GM12873 (cell line): Measurements from ENCODE around the gene EVL.

Experiments
- TF ChIP-seq, protein P1 (sequence below): IDR thresholded peaks from 2 replicates; pipeline ENCODE4 v1.5.1; 2012; ENCODE audit warnings: low read depth, mild to moderate bottlenecking, moderate library complexity, low read length, control low read depth; ENCODE audit not compliant: insufficient read depth; ENCODE audit errors: missing control alignments

EVL gene, protein sequence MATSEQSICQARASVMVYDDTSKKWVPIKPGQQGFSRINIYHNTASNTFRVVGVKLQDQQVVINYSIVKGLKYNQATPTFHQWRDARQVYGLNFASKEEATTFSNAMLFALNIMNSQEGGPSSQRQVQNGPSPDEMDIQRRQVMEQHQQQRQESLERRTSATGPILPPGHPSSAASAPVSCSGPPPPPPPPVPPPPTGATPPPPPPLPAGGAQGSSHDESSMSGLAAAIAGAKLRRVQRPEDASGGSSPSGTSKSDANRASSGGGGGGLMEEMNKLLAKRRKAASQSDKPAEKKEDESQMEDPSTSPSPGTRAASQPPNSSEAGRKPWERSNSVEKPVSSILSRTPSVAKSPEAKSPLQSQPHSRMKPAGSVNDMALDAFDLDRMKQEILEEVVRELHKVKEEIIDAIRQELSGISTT

DNA sequence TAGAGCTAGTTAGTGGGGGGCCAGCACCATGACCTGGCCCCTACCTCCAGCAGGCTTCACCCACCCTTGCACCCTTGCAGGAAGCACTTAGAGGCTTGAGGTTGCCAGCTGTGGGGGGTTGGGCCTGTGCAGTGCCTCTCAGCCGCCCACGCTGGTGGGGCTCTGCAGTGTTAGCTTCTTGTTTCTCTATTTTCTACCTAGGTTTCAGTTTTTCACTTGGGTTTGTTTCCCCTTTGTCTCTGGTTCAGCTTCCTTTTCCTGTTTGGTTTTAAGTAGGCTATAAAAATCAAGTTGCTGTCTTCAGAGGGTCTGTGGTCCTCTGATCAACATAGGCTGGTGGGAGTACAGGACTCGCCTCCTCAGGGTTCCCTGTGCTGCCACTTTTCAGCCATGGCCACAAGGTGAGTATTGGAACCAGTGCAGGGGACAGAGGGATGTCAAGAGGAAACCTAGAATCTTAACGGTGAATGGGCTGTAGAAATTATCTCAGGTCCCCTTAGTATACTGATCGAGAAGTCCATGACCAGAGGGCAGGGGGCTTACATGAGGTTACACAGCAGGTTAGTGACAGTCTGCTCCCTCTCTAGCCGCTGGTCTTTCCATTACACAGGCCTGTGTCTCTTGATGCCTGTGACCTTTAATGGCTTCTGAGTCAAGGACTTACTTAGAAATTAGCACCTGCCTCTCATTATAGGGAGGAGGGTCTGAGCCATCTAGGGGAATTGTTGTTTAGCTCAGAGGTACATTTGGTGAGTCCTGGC is at the start of gene EVL:
Gene EVL, plus strand, starts transcription at position 312 of the 761 bp plus-strand sequence. Its CDS starts 79 bp downstream, at position 391.
- TF ChIP-seq, protein P1, sequence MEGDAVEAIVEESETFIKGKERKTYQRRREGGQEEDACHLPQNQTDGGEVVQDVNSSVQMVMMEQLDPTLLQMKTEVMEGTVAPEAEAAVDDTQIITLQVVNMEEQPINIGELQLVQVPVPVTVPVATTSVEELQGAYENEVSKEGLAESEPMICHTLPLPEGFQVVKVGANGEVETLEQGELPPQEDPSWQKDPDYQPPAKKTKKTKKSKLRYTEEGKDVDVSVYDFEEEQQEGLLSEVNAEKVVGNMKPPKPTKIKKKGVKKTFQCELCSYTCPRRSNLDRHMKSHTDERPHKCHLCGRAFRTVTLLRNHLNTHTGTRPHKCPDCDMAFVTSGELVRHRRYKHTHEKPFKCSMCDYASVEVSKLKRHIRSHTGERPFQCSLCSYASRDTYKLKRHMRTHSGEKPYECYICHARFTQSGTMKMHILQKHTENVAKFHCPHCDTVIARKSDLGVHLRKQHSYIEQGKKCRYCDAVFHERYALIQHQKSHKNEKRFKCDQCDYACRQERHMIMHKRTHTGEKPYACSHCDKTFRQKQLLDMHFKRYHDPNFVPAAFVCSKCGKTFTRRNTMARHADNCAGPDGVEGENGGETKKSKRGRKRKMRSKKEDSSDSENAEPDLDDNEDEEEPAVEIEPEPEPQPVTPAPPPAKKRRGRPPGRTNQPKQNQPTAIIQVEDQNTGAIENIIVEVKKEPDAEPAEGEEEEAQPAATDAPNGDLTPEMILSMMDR, result no peak

DNA sequence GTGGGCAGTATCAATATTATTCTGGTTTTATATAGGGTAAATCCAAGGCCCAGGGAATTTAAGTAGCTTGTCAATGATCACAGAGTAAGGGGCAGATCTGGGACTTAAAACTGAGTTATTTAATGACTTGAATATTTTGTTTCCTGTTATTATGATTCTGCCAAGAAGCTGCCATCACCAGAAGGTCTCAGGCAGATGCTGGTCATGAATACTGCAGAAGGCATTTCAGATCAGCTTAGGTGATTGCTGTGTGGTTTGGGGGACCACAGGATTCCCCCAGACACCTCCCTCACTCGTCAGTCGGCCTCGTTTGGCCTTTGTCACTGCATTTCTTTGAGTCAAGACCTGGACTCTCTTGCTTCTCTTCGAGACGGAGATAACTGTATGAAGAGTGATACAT is 47.7 kb upstream of the EVL start:
- TF ChIP-seq, protein P1, result no peak

DNA sequence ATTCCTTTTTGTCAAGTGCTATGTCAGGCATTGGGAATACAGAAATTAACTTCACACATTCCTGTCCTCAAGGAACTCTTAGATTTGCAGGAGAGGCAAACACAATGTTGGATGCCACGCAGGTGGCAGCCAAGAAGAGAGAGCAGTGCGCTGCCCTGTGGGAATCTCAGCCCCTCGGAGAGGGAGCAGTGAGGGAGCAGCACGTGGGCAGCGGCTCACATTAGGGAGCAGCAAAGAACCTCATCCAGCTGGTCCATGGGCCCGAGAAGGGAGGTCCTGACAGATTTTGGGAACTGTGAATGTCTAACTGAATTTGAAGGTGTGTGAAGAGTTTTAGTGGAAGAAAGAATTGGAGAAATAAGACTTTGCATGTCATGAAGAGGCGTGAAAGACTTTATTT is 47.2 kb upstream of the EVL start:
- TF ChIP-seq, protein P1, result no peak

DNA sequence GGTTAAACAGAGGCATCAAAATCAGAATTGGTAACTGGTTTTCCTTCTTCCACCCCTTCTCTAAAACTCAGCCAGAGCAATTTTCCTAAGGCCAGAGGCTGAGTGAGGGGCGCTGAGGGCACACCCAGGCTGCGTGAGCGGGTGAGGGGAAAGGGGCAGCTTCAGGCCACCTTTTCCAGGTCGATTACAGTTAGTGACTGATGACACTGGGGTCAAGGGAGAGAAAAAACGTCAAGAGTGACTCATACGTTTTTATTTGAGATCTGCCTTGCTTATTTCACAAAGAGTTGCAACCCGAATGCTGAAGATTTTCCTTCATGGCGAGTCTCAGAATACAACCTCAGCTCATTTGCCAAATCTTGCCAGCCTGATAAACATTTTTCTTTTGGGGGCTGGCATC is 46.7 kb upstream of the EVL start:
- TF ChIP-seq, protein P1, result no peak

DNA sequence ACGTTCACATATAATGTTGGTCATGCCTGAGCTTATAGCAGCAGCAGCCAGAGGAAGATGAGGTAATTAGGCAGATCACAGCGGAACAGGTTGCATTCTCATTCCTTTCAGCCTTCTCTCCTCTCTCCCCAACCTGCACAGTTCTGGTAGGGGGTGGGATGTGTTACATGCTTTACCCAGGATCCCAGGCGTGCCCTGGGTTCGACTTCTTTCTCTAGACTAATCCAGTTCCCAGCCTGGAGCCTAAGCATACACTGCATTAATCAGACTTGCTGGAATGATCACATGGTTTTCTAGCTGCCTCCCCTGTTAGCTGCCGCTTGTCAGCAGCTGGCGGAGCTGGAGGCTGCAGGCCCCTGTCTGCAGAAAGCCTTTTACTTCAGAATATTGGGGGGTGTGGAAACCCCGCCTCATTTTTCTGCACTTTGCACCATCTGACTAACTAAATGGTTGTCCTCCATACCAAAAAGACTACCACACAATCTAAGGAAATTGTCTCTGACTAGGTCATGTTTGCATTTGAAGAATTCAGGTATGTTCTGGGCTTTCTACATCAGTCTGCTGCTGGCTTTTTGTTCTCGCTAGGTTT is 46.0 kb upstream of the EVL start:
- TF ChIP-seq, protein P1, result no peak

DNA sequence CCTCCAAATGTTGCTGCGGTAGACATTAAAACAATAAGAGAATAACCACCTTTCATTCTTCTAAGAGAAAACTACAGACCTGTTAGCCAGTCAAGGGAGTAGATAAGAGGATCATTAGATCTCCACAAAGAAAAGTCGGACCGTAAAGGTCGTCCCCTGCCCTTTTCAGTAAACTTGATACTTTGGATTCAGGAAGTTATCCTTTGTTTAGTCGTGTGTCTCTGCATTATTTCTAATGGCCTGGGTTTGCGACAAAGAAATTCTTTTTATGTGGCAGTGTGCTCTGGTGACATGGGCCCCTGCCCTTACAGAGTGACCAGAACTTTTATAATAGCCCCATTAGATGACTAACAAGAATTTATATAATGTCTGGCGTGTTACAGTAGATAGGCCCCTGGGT is 44.6 kb upstream of the EVL start:
- TF ChIP-seq, protein P1, result no peak

DNA sequence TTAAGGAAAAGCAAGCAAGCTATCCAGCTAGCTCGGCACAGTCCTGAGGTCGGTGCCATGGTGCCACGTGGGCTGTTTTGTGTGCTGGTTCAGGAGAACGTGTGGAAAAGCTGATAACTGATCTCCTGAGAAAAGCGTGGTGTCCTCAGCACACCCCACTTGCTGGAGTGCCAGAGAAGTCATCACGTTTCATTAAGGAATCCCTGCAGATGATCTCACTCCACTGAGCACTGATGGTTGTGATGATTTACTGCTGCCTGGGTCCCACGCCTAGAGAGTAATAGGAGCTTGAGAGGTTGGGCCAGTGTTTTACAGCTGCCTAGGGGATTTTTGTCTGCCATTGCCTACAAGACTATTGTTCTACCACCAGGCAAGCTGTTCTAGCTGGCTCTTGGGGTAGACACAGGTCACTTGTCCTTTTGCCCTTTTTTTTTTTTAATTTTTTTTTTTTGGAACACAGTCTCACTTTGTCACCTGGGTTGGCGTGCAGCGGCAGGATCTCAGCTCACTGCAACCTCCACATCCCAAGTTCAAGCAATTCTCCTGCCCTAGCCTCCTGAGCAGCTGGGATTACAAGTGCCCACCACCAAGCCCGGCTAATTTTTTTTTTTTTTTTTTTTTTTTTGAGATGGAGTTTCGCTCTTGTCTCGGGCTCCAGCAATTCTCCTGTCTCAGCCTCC is 42.3 kb upstream of the EVL start:
- TF ChIP-seq, protein P1, result no peak
